HuH-7.5 (cell line): Measurements from ENCODE around the gene DCTPP1.
A peak's percentile ranks its signal among the peaks of the same experiment; 100 is the strongest.
"Not testable (repeated sequence)": the region's sequence is repeated elsewhere in the genome, so short reads cannot be mapped to it uniquely, and the experiment has no call there.

ENCODE experiments used
- DNase-seq: peaks from one replicate; pipeline ENCODE4 v3.0.0; 2011; ENCODE audit warnings: low spot score

The DCTPP1 gene

DNA sequence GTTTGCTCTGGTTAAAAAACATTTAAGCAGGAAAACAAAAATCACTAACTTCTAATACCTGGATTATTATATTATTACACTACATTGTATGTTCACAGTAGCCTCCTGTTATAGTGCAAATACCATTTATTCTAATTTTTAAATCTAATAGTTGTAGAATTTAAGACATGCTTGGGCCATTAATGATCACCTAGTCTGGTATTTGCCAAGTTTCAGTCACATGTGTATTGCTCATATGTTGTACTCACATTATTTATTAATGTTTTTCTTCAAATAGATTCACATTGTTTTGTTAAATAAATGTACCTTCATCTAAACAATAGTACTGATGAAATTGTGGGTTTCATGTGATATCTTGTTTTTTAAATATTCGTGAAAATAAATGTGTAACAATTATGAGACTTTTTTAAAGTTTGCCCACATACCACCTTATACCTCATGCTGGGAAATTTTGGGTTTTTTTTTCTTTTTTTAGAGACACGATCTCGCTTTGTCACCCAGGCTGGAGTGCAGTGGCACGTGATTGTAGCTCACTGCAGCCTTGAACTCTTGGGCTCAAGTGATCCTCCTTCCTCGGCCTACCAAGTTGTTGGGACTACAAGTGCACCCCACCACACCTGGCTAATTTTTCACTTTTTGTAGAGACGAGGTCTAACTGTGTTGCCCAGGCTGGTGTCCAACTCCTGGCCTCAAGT is 16.6 kb downstream of the DCTPP1 start:
- no peak for DNase-seq

DNA sequence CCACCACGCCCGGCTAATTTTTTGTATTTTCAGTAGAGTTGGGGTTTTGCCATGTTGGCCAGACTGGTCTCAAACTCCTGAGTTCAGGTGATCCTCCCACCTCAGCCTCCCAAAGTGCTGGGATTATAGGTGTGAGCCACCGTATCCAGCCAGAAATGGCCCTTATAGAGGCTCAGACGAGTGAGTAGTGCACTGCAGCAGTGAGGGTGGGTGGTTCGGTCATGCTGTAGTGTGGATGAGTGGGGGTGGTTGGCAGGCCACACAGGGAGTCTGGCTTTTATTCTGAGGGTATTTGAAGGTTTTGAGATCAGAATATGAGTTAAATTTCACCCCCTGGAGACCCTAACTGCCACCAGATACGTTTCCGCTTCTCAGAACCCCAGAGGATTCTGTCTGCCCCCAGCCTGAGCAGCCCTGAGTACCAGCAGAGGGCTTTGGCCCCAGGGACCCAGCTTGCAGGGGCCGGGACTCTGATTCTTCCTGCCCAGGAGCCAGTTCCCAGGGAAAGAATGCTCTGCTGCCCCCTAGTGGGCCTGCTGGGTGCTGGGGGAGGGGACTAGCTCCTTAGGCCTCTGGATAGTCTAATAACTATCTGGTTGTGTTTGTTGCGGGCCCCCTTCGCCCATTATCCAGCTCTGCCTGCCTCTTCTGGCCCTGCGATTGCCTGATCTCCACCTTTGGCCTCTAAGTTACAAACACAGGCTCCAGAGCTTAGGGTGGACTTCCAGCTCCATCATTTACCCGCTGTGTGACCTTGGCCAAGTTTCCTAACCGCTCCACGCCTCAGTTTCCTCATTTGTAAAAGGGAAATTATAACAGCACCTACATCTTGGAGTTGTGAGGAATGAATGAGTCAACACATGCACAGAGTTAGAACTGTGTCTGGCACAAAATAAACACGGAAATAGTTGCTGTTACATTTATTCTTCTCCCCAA is 20.4 kb downstream of the DCTPP1 start:
- DNase-seq, result peak; percentile 84

DNA sequence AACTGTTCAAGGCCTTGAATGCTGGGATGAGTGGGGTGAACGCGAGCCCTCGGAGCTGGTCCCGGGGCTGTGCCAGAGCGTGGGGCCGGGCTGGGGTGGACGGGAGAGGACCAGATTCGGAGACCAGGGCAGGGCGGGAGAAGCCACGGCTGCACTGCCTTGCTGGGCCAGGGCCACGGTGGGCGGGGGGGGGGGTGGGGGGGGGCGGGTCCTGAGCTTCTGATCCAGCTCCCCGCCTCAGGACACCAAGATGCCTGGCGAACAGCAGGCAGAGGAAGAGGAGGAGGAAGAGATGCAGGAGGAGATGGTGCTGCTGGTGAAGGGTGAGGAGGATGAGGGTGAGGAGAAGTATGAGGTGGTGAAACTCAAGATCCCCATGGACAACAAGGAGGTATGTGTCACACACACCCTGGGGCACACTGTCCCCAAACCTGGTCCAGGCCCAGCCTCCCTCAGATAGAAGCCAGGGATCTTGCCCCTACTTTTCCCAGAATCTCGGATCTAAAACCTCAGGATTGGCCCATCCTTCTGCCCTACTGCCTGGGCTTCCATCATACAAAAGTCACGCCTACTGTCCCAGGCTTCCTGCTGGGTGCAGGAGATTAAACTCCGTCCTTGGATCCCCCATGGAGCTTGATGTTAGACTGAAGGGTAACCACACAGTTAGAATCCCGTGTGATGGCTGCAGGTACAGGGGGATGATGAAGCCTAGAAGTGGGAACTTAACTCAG is 21.9 kb downstream of the DCTPP1 start:
- DNase-seq, result no peak

DNA sequence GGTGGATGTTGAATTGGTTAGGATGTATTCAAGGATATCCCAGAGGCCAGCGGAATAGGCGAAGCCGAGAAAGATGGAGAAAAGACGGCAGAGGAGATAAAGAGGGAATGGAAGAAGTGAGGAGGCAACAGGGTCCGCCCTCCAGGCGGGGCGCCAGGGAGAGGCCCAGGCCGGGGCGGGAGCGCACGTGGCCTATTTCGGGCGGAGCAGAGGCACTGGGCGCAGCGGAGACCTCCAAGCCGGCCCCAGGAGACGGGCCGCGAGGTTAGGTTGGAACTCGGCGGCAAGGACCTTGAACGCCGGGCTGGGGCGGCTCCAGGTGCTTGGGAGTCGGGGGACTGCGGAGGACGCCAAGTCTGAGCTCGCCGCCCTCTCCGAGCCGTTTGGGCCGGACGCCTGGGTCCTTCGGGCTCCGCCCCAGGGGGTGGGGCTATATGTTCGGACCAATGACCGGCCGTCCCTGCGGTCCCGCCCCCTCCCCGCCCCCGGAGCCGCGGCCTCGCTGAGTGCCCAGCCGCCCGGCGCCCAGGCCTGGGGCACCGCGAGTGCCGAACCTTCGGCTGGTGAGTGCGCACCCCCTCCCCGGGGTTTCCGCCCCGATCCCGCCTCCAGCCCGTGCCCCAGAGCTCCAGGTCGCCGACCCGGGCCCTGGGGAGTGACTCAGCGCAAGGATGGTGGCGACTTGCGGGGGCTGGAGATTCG is 22.6 kb downstream of the DCTPP1 start, which contains the start of gene ZNF771:
Gene ZNF771, plus strand, starts transcription at position 505 of the 702 bp plus-strand sequence. CDS start 448 bp downstream, outside the sequence.
- peak; percentile 80 for DNase-seq

DNA sequence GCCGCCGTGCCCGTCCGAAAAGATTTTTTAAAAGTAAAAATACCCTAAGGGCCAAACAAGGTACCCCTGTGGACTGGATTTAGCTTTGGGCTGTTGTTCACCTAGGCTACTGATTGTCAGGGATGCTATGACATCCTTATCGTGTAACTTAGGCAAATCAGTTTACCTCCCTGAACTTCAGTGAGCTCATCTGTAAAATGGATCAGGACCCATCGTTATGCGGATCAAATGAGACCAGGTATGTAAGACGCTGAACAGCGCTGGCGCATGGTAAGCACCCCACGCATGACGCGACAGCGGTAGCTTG is 23.1 kb downstream of the DCTPP1 start:
- DNase-seq, result no peak

DNA sequence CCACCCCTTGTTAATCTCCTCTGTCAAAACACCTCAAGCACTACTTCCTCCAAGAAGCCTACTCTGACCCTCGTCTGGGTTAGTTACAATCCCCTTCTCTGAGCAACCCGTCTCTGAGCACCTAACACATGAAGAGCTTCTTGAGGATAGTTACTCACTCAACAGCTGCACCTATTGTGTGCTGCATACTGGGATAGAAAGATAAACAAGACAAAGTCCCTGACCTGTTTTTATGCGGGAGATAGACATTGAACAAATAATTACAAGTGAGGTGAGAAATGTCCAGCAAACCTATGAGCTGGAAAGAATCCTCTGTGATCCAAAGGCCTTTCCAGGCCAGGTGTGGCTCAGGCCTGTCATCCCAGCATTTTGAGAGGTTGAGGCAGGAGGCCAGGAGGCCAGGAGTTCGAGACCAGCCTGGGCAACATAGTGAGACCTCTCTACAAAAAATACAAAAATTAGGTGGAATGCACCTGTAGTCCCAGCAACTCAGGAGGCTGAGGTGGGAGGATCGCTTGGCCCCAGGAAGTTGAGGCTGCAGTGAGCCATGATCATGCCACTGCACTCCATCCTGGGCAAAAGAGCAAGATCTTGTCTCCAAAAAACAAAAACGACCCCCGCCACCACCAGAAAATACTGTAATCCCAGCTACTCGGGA is 27.9 kb downstream of the DCTPP1 start:
- DNase-seq, result no peak

DNA sequence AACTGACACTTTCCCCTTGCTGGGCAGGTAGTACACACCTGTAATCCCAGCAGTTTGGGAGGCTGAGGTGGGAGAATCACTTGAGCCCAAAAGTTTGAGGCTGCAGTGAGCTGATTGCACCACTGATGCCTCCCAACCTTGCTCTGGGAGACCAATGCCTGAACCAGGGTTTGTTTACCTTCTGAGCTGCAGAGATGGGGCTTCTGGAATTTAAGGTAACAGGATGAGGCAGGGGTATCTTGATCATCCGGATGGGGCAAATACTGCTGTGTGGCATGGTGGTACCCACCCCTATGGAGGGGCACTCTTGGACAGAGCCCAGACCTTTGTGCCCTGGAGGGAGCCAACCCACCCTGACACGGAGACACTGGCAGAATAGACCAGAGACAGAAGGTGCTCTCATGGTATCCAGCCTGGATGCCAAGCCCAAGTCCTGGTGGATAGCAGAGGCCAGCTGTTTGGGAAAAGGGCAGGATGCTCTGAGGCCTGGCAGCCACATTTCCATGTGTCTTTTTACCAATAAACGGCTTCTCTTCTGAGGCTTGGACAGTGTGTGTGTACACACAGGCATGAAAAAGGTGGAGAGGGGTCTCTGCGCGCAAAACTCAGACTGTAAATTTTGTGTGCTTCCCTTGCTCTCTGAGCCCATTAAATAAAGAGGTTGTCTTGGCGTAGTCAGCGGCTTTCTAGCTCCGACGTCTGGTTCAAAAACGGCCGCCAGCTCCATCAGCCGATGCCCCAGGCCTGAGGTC is 30.2 kb downstream of the DCTPP1 start:
- DNase-seq, result no peak

DNA sequence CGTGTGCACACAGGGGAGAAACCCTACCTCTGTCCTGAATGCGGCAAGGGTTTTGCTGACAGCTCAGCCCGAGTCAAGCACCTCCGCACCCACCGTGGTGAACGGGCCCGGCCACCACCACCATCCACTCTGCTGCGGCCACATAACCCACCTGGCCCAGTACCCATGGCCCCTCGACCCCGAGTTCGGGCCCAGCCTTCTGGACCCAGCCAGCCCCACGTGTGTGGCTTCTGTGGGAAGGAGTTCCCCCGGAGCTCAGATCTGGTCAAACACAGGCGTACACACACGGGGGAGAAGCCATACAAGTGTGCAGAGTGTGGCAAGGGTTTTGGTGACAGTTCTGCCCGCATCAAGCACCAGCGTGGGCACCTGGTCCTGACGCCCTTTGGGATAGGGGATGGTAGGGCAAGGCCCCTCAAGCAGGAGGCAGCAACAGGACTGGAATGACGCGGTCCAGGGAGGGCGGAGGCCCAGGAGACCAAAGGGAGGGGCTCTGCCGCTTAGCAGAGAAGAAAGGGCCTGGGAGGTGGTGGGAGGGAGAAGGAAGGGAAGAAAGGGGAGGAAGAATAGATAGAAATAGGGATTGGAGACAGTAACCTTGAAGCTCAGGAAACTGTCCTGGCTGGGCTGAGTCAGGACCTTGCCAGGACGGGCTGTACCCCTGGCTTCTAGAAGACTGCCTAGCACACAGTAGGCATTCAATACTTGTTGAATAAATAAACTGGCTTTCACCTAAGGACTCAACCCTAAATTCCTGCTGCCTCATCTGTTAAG is 31.0 kb downstream of the DCTPP1 start:
- DNase-seq, result no peak

DNA sequence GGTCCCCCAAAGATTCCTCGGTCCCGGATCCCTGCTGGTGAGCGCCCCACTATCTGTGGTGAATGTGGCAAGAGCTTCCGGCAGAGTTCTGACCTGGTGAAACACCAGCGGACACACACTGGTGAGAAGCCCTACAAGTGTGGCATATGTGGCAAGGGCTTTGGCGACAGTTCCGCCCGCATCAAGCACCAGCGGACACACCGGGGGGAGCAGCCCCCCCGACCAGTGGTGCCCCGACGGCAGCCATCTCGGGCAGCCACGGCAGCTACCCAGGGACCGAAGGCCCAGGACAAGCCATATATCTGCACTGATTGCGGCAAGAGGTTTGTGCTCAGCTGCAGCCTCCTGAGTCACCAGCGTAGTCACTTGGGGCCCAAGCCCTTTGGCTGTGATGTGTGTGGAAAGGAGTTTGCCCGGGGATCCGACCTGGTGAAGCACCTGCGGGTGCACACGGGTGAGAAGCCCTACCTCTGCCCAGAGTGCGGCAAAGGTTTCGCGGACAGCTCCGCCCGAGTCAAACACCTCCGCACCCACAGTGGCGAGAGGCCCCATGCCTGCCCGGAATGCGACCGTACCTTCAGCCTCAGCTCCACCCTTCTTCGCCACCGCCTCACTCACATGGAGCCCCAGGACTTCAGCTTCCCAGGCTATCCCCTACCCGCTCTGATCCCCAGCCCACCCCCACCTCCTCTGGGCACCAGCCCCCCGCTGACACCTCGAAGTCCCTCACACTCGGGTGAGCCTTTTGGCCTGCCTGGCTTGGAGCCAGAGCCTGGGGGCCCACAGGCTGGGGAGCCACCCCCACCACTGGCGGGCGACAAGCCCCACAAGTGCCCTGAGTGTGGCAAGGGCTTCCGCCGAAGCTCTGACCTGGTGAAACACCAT is 31.8 kb downstream of the DCTPP1 start:
- DNase-seq, result no peak

DNA sequence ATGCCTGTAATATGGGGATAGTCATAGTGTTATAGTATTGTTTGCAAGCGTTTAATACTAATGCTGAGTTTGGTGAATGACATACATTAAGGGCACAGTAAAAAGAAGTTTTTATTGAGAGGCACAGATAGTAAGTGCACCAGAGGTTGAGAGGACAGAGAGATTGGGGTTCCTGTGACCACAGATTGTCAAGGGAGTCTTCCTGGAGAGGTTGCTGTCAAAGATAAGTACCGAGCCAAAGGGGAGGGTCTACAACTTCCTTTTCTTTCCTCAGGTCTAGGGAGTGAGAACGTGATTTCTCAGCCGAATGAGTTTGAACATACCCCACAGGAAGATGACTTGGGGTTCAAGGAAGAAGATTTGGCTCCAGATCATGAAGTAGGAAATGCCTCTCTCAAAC is 32.8 kb downstream of the DCTPP1 start:
- DNase-seq, result no peak

DNA sequence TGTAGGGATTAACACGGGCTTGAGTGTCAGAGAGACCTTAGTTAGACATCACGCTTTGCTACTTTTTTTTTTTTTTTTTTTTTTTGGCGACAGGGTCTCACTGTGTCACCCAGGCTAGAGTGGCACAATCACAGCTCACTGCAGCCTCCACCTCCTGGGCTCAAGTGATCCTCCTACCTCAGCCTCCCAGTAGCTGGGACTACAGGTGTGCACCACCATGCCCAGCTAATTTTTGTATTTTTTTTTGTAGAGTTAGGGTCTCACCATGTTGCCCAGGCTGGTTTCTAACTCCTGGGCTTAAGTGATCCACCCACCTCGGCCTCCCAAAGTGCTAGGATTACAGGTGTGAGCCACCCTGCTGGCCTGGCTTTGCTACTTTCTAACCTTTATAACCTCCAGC is 33.2 kb downstream of the DCTPP1 start:
- not testable (repeated sequence) for DNase-seq

DNA sequence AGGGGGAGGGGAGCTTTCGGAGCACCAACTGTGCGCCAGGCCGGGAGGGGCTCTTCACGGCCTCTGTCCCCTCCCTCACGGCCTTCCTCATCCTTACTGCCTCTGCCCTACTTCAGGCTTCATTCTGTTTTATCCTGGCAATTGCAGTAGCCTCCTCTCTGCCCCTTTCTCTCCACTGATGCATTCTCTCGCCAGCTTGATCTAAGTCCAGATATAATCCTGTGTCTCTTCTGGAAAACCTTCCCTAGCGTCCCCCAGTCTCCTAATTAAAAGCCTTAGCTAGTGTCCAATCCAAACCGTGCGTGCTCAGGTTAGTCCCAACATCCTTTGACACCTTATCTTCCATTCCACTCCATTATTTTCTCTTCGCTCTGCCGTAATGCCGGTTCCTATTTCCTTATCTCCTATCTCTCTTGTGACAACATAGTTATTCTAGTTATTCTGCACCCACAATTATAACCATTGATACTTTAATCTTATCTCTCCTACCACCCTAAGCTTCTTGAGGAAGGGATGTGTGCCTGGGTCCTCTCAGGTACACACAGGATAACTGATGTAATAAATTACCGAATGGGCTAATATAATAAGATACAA is 33.7 kb downstream of the DCTPP1 start:
- DNase-seq, result no peak

DNA sequence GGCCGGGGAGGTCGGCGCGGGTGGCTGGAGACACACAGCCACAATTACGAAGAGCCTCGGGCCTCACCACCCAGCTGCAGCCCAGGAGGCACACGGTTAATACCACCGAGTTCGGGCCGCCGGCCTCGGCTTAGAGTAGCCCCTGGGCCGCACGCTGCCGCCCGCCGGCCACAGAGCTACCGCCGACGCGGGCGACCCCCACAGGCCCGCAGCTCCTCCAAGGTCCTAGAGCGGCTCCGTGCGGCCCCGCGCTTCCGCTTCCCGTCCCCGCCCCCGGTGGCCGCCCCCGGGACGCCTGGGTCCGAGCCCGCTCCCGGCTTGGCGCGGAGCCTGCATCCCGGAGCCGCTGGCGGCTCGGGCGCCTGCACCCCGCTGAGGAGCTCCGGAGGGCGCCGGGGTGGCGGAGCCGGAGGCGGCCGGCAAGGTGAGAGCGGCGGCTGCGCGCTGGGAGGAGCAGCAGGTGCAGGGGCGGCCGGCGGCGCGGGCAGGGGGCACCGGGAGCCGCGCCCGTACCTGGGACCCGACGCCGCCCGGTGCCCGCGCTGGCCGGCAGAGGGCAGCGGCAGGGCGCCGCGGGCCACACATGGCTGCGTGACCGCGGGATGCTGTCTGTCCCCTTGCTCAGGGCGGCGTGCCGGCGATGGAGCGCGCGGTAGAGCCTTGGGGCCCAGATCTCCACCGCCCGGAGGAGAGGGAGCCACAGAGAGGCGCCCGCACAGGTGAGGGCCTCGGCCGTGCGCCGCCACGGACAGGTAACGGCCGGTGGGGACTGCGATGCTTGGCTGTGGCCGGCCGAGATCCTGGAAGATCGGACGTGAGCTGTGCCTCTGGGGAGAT is 34.5 kb downstream of the DCTPP1 start, which contains the start of gene ZNF48:
Gene ZNF48, plus strand, starts transcription at position 266 of the 837 bp plus-strand sequence. Its CDS starts 375 bp downstream, at position 641.
- DNase-seq, result peak; percentile 80

DNA sequence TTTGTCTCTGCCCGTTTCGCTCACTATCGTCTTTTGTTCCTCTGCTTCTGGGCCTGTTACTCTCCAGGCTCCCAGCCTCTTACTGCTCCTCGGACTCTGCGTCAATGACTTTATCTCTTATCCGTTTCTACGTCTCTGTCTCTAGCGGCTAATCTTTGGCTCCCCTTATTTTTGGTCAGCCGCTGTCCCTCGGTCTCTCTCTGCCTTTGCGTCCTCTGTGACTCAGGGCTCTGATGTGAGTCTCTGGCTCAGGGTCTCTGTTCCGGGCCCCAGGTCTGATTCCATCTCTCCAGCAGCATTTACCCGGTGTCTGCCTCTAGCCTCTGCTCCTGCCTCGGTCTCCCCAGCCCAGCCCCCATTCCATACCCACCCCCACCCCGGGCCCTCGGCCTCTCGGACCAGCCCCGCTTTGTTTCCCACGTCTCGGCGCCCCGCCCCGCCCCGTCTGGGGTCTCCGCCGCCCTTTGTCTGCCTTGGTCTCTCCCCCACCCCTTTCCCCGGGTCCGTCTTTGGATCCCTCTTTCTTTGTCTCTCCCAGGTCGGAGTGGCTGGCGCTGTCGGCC is 35.2 kb downstream of the DCTPP1 start:
- DNase-seq, result peak; percentile 42

DNA sequence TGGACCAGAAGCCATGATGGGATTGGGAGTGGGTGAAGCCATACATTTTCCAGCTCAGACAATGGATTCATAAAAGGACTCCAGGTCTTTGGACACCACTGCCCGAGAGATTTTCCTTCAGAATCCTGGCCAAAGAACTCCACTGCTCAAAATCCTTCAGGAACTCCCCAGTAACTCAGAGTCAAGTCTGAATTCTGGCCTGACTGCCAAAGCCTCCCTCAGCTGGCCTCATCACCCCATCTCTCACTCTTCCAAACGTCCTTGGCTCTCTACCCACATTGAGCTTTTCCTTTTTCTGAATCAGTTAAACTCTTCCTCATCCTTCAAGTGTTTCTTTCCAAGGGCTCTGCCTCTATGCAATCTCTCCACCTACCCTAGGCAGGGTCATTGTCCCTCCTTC is 46.3 kb downstream of the DCTPP1 start:
- no peak for DNase-seq

DNA sequence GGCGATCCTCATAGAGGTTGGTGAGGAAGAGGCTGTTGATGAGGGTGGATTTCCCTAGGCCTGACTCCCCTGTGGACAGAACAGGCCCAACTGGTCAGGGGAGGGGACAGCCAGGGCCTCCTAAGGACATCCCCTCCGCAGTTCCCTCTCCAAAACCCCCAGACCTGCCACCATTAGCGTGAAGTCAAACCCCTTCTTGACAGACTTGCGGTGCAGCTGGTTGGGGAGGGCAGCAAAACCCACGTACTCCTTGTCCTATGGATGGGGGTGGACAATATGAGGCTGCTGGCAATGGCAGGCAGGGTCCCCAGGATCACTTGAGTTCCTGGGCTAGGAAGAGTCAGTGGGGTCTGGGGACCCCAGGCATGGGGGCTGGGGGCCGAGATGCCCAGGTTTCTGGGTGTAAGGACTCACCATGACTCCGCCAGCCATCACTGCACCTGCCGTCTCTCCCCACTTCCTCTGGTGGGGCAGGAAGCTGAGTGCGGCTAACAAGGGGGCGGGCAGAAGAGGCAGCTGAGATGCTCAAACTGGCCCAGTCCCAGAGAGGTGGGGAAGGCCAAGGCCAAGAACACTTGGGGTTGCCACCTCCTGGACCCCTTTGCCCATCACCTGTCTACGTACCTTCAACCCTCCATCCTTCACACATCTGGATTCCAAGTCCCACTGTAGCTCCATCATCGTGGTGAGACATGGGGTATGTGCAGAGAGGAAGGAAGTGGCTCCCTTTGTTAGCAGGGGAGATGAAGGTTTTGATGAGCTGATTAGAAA is 47.5 kb downstream of the DCTPP1 start, which contains the start of gene SEPTIN1:
Gene SEPTIN1, minus strand, starts transcription at position 451 of the 771 bp plus-strand sequence. Its CDS starts 19 bp downstream, at position 432.
- no peak for DNase-seq
